HG02623 (cell line): ENCODE measurements around the gene CDH9.
"Not testable (repeated sequence)": the region's sequence is repeated elsewhere in the genome, so short reads cannot be mapped to it uniquely, and the experiment has no call there.

ENCODE experiments used
- ATAC-seq: cut with Tn5 transposase; IDR thresholded peaks from one replicate; pipeline ENCODE4 v1.9.1; 2021; ENCODE audit warnings: moderate library complexity; ENCODE audit not compliant: unreplicated experiment

Gene CDH9

DNA sequence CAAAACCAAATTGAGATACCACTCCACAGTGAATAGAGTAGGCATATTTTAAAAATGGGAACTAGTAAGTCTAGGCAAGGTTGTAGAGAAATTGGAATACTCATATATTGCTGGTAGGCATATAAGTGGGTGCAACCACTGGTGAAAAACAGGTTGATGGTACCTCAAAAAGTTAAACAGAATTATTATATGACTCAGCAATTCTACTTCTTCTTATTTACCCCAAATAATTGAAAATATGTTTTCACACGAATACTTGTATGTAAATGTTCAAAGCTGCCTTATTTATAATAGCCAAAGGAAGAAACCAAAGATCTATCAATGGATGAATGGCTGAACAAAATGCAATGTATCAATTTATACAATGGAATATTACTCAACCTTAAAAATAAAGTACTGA, 79.1 kb downstream of the CDH9 start:
- no peak for ATAC-seq

DNA sequence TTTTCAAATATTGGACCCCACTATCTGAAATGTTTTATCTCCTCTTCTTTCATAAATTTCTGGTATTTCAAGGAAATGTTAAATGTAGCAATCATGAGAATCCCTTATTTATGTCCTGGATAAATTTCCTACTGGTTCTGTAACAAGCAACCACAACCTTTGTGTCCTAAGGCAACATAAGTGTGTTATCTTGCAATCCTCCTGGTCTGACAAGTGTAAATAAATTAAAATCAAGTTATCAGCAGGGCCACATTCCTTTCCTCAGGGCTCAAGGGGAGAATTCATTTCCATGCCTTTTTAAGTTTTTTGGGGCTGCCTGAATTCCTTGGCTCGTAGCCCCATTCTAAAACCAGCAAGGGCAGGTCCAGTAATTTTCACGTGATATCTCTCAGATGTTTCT, 83.2 kb downstream of the CDH9 start:
- no peak for ATAC-seq

DNA sequence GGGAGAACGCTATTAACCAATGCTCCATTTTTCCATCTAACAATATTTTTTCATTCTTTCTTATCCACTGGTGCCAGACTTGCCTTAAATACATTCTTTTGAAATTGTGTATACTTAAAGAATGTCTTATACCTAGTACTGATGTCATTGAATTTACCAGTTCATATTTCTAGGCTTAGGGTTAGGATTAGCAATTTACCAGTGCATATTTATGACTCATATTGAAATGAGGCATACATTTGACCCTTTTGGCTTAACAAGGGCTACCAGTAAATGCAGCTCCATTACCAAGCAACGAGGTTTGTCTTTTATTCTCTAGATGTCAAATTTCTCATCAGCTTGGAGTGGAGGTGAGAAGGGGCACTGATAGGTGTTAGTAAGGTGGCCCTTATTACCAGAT, 89.5 kb downstream of the CDH9 start:
- no peak for ATAC-seq

DNA sequence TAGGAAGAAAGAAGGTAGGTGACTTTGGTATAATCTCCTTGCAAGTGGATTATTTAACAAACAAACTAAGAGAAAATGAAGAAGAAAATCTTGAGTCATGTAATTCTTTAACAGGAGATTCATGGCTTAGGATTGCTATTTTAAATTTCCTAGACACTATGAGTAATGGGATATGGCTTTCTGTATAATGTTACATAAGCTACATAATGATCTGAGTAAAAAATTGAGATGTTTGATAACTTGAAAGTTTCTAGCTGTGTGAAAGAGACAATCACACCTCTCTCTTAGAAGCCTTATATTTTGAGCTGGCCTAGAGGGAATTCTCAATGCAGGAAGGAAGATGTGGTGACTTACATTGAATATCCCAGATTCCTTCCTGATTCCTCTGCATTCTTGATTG, 92.5 kb downstream of the CDH9 start:
- no peak for ATAC-seq

DNA sequence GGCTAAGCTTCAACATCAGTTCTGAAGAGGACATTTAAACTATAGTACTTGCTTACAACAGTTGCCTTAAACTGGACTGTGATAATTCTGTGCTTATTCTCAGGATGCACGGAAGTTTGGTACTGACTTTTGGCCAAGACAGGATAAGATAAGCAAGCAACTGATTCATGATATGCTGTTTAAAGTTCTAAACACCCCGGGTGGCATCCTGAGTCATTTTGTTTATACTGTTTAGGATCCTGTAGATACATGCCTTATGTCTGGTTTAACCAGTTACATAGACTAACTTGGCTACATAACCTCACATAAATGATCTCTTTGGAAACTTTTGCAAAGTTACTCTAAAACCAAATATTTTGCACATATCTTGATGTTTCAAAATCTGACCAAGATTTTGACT, 95.9 kb downstream of the CDH9 start:
- ATAC-seq: no peak

DNA sequence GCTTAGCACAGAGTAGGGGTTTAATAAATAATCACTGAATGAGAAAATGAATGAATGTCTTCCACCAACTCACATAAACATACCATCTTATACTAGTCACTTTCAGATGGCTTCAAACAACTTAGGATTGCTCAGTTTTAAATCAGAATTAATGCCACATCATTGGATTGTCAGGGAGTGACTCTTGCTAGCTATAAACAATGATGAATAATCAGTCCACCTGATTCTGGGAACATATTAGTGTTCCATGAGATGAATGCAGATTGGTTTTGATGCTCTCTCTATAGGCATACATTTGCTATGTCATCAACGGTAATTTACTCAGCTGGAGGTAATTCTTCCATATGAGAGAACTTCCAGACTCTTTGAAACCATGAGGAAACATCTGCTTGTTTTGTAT, 97.4 kb downstream of the CDH9 start:
- no peak for ATAC-seq

DNA sequence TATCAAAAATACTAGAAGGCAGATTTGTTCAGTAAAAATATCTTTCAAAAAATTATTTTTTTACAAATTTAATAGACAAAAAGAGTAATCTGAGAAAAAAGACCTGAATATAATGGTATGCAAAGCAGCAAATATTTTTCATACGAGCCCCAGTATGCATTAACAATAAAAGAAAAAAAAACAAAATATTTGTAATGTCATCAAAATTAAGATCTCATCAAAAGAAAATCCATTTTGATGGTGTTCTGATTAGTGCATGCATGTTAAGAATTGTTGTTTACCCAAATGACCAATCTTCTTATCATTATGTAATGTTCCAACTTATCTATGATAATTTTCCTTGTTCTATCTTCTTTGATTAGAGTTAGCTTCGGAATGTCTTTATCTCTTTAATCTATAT, 106.1 kb downstream of the CDH9 start:
- no peak for ATAC-seq

DNA sequence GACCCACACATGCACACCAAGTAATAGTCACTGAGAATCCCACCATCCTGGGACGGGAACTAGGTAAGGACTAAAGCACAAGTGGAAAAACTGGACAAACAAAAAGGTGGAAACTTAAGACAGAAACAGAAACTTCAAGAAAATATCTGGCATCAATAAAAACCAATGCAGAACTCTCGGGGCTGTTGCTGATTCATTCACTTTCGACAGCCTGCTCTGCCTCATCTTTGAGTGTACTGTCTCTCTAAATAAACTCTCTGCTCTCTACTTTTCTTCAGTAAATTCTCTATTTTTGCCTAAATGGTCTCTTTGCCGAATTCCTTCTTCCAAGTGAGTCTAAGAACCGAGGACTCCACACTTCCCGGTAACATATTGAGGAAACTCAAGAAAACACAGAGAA, 116.9 kb downstream of the CDH9 start:
- ATAC-seq: no peak

DNA sequence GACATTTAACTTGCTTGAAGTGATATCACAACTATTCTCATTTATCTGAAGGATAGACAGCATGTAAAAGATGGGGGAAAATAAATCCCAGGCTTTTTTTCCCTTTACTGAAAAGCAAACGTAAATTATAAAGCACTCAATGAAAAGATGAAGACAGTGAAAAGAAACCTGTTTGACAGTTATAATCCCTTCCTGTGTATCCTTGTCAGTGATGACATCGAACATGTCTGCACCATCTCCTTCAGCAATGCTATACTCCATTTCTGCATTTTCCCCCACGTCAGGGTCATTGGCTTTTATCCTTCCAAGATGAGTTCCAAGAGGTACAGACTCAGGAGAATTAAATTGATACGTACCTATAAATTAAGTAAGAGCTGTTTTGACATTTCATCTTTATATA, 134.9 kb downstream of the CDH9 start:
- ATAC-seq: no peak

DNA sequence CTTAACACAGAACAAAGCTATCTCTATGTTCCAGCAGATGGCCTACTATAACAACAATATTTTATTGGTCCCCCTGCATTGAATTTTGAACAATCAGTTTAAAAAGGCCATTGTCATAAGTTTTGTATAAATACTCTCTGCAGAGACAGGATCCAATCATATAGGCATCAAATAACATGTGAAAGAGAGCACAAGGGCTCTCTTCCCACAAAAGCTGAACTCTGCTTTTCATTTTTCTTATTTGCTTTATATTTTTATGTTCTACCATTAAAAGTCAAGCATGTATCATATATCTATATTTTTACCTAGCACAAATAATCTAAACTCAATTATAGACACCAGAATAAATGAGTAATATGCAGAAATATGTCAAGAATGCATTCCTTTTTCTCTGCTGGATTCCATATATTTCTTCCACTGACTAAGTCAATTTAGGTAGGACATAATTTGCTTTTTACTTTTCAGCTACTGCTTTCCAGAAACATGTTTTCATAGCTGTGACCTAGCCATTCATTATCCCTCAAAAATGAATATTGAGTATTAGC, 143.6 kb downstream of the CDH9 start:
- no peak for ATAC-seq

DNA sequence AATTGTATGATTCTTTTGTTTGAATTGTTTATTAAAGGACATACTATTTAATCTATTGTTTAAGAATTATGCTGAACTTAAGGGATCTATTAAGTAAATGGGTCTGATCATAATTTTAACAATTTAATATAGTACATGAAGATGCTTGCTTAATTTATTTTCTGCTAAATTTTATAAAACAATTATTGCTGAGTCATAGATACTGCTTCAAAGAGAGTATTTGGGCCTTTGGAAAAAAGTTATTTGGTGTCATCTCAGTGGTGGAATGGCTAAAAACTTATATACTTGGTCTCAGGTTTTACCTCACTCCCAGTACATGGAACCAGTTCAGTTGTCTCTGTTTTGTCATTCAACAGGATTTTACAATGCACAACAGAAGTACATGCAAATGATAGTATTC, 145.3 kb downstream of the CDH9 start:
- ATAC-seq: no peak

DNA sequence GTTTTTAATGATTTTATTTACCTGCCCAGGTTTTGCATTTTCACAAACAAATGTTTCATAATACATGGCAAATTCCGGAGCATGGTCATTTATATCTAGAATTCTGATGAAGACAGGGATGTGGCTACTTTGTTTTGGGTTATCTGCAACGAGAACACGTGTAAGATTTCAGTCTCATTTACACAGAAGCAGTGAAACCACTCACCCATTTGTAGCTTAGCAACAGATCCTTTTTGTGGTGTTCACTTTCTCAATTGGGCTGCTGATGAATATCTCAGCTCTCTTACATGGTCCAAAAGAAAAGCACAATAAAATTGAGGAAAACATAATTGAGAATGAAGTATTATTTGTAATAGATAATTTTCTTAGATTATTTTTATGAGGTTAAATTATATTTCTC, 148.6 kb downstream of the CDH9 start:
- ATAC-seq: no peak

DNA sequence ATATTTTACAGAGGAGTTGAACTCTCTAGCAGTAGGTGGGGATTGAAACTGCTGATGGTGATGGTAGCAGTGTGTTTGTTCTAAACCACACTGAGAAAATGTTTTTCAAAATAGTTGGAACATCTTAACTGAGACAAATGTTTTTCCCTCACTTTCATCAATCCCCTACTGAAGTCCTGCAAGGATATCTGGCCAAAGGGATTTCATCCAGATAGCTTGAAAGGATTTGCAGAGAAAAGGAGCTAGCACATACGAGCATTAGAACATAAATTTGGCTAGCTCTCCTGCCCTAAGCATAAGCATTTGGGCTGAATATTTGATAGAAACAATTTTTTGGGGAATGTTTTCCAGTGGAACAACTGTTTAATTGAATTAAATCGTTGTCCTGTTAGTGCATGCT, 153.9 kb downstream of the CDH9 start:
- no peak for ATAC-seq

DNA sequence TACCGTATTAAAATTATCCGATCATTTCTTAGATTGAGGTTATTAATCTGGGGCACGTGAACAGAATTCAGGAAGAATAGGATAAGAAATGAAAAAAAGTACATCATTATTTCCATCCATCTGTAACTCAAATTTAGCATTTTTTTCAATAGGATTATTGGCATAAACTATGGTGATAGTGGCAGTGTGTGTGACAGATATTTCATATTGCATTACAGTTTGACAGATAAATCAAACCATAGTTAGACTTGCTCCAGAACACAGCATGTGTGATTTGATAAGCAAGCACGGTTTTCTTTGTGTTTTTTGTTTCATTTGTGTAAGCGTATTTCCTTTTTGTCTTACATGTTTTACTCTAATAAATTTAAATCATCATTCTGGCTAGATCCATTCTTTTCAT, 155.0 kb downstream of the CDH9 start:
- no peak for ATAC-seq

DNA sequence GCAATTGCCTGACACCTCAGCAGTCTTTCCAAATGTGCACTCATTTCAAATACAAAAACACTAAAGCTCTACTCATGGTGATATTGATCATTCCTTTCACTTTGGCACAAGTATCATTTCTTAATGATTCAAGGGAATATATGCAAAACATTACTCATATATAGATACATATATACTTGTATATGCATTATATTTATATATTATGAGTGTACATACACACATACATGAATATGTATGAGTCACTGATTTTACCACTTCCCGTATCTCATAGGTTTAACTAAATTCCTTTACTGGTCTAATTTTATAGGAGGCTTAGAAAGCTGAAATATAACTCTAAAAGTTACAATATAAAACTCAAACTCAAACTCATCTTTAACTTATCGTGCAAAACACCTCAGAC, 156.5 kb downstream of the CDH9 start:
- ATAC-seq: no peak

DNA sequence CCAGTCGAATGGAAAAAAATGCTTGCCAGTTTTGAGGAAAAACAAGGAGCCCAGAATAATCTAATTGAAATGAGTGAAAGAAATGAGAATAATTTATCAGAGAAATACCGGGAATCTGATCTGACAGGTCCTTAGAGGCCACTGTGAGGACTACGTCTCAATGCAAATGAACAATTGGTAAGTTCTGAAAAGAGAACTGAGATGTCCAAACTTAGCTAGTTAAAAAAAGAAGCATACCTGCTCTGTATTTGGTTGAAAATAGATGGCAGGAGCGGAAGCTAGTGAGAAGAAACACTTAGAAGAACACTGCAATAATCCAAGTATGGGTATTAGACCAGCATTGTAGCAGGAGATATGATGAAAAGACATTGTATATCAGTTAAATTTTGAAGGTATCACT, 161.2 kb downstream of the CDH9 start:
- no peak for ATAC-seq

DNA sequence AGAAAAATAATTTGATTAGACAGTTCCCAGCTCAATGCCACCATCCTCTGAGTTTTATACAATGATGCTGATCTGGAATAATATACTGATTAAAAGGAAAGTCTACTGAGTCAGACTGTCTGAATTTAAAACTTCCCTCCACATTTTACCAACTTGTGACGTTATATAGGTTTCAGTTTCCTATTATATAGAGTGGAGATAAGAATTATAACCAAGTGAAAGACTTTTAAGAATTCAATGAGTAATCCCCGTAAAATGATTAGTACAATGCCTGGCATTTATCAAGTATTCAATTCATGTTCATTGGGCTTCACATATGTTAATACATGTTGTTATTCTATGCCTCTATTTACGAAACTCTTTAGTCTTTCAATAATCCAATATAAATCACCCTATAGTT, 166.0 kb downstream of the CDH9 start:
- no peak for ATAC-seq

DNA sequence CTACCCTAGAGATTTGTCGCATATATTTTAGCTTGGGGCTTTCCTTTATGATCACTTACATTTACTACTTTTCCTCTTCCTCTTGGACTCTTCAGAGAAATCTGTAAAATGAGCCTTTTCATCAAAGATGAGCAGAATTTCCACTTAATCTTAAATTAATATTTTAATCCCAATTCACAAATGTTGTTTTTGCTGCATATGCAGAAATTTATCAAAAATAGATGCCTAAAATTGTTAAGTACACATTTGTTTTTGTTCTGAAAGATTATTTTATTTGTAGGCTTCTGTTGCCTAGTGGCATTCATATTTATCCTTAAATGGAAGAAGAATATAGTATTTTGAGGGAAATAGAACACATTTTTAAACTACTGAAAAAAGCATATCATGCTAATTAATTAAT, 168.6 kb downstream of the CDH9 start:
- ATAC-seq: no peak

DNA sequence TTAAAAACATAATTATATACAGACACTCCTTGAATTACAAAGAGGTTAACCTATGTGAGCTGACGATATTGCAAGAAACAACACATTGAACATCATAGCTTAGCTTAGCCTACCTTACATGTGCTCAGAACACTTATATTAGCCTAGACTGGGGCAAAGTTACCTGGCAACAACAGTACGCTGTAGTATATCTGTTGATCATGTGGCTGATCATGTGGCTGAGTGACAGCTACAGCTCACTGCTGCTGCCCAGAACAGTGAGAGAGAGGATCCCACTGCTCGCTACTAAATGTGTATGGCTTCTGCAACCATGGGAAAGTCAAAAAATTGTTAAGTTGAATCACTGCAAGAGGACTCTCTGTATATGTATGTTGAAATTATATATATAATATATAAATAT, 169.9 kb downstream of the CDH9 start:
- ATAC-seq: no peak

DNA sequence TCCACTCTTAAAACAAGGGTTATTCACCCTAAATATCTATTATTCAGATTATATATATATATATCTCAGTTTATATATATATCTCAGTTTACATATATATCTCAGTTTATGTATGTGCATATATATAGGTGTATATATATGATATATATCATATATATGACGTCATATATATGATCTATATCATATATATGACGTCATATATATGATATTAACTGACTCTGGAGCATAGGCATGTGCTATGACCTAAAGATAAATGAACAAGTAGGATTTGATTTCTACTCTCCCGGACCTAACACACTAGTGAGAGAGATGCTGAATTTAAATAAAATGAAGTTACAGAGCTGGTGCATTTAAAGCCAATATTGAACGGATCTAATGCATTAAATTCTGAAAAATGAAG, 174.3 kb downstream of the CDH9 start:
- no peak for ATAC-seq

DNA sequence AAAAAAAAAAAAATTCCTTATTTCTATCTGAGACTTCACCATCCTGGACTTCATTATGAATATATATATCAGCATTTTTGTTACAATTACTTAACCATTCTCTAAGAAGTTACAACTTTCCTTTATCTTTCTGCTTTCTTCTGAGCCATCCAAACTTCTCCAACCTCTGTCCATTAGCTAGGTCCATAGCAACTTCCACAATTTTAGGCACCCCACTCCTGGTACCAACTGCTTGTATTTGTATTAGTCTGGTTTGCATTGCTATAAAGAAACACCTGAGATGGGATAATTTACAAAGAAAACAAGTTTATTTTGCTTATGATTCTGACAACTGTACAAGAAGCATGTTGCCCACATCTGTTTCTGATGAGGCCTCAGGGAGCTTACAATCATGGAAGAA, 182.1 kb downstream of the CDH9 start:
- ATAC-seq: no peak

DNA sequence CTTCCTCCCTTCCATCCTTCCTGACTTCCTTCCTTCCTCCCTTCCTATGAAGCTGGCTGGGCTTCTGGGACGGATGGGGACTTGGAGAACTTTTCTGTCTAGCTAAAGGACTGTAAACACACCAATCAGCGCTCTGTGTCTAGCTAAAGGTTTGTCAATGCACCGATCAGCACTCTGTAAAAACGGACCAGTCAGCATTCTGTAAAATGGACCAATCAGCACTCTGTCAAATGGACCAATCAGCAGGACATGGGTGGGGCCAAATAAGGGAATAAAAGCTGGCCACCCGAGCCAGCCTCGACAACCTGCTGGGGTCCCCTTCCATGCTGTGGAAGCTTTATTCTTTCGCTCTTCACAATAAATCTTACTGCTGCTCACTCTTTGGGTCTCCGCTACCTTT, 185.9 kb downstream of the CDH9 start:
- ATAC-seq: not testable (repeated sequence)

DNA sequence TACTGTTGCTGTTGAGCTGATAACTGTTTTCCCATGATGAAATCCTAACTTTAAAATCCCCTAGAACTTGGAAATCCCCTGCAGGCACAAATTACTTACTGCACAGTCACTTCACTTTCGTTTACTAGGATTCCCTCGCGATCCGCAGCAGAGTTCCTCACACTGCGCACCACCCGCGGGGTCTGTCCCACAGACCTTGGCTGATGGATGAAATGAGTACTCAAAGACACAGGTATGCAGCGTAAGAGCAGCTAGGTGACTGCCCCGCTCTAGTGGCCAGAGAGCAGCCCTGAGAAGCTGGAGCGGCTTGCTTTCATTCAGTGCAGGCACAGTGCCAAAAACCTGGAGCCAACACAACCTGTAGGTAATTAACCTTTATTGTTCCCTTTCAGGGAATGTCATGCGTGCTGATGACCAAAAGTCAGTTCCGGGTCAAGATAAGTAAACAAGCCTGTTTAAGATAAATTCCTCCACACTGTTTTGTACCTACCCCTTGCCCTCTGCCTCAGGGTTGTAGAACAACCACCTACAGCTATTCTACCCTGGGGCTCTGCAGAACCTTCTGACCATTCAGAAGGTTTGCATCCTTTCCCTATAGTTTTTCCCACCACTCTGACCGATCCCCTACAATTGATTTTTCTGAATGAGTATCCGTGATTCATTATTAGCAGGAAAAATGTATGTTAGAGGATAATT, 191.2 kb downstream of the CDH9 start:
- no peak for ATAC-seq
